Measurements from ENCODE around the gene DYNLT5. TPM values are rescaled to one million over a fixed set of nuclear protein-coding genes. Genes with fewer than 3 reads are reported as not detected.

DYNLT5 gene
- not detected for total RNA-seq

GRCh38 chr1:66752000-66752592 lies at the start of gene DYNLT5:
Gene DYNLT5, plus strand, starts transcription at chr1:66752459. Its CDS starts 2,200 bp downstream, at chr1:66754659.

Other genes with a start within 250 kb of the DYNLT5 start
- gene SGIP1, start 218.3 kb upstream of the DYNLT5 start, total RNA-seq = not detected
- not detected for gene INSL5, start 48.8 kb downstream of the DYNLT5 start, total RNA-seq
- 1 to 10 TPM; 1.9 to 2.2 TPM for gene DNAI4, start 172.4 kb downstream of the DYNLT5 start, total RNA-seq
- 10 to 100 TPM; 50.8 to 51.1 TPM for gene MIER1, start 172.5 kb downstream of the DYNLT5 start, total RNA-seq